ENCODE measurements around the gene MAPK8IP1. TPM values are rescaled to one million over a fixed set of nuclear protein-coding genes. Genes with fewer than 3 reads are reported as not detected.
"Not testable (repeated sequence)": the region's sequence is repeated elsewhere in the genome, so short reads cannot be mapped to it uniquely, and the experiment has no call there.

Gene MAPK8IP1
- total RNA-seq, 1 experiment from 2014 or later = 2.2 TPM

GRCh38 chr11:45902452-45903380 lies 17.3 kb downstream of the MAPK8IP1 start:
- no peak for DNase-seq (ENCODE audit: unreplicated experiment)
- Mint-ChIP-seq H3K27me3 (ENCODE audit: insufficient read depth, unreplicated experiment) (no peaks in the 10 kb centered on the region), H3K36me3 (ENCODE audit: insufficient read depth, unreplicated experiment) (peaks cover 22% of the 10 kb centered on the region), H3K9me3 (ENCODE audit: unreplicated experiment) (no peaks in the 10 kb centered on the region), H3K27ac (ENCODE audit: low read depth, unreplicated experiment) (no peak overlapping the region), H3K4me3 (ENCODE audit: unreplicated experiment) (no peak overlapping the region), H3K4me1 (ENCODE audit: insufficient read depth, unreplicated experiment) (peaks cover 8% of the 10 kb centered on the region)
- POLR2A ChIA-PET = no interaction called here
- CTCF ChIA-PET = no interaction called here
- no TSS peak for BruUV-seq (replicated peaks)
- TF ChIP-seq CTCF (IDR thresholded peaks at IDR 0.05; ENCODE audit: unreplicated experiment) = no peak
- intact Hi-C loops (cut with micrococcal nuclease) = no loop called here

GRCh38 chr11:45904309-45904915 lies 19.0 kb downstream of the MAPK8IP1 start:
- H3K27ac Mint-ChIP-seq (ENCODE audit: low read depth, unreplicated experiment) = no peak overlapping the region
- no peak overlapping the region for H3K4me3 Mint-ChIP-seq (ENCODE audit: unreplicated experiment)
- CTCF ChIA-PET = interaction anchor here (0.6 kb wide), 1 partner anchor 1322 kb away, joined by 3 read pairs; no protein-coding TSS in a partner anchor
- no peak for TF ChIP-seq CTCF (IDR thresholded peaks at IDR 0.05; ENCODE audit: unreplicated experiment)
- intact Hi-C loops (cut with micrococcal nuclease) = no loop called here
- POLR2A ChIA-PET = interaction anchor here (1.2 to 2.7 kb wide), 2 partner anchors 13 to 27 kb away, joined by 3 to 10 read pairs; partner anchors contain the start of gene PEX16
- no peak for DNase-seq (ENCODE audit: unreplicated experiment)
- peaks cover 22% of the 10 kb centered on the region for H3K36me3 Mint-ChIP-seq (ENCODE audit: insufficient read depth, unreplicated experiment)
- peaks cover 8% of the 10 kb centered on the region for H3K4me1 Mint-ChIP-seq (ENCODE audit: insufficient read depth, unreplicated experiment)
- H3K9me3 Mint-ChIP-seq (ENCODE audit: unreplicated experiment) = no peaks in the 10 kb centered on the region
- BruUV-seq (replicated peaks) = no TSS peak
- H3K27me3 Mint-ChIP-seq (ENCODE audit: insufficient read depth, unreplicated experiment) = no peaks in the 10 kb centered on the region

- Mint-ChIP-seq H3K4me3 (ENCODE audit: unreplicated experiment) (no peak overlapping the region), H3K27me3 (ENCODE audit: insufficient read depth, unreplicated experiment) (no peaks in the 10 kb centered on the region), H3K9me3 (ENCODE audit: unreplicated experiment) (no peaks in the 10 kb centered on the region), H3K27ac (ENCODE audit: low read depth, unreplicated experiment) (no peak overlapping the region), H3K36me3 (ENCODE audit: insufficient read depth, unreplicated experiment) (peaks cover 22% of the 10 kb centered on the region), H3K4me1 (ENCODE audit: insufficient read depth, unreplicated experiment) (peaks cover 8% of the 10 kb centered on the region)
- DNase-seq (ENCODE audit: unreplicated experiment) = no peak
- POLR2A ChIA-PET = interaction anchor here (1.2 to 2.7 kb wide), 3 partner anchors 11 to 26 kb away, joined by 3 to 10 read pairs (median 3); partner anchors contain the start of gene PEX16
- BruUV-seq (replicated peaks) = no TSS peak
- CTCF ChIA-PET = no interaction called here
- no peak for TF ChIP-seq CTCF (IDR thresholded peaks at IDR 0.05; ENCODE audit: unreplicated experiment)
- intact Hi-C loops (cut with micrococcal nuclease) = no loop called here
These were observed 19.6 kb downstream of the MAPK8IP1 start for GRCh38 chr11:45905095-45905494.

- BruUV-seq (replicated peaks); H3K27me3 Mint-ChIP-seq (ENCODE audit: insufficient read depth, unreplicated experiment); H3K9me3 Mint-ChIP-seq (ENCODE audit: unreplicated experiment); H3K27ac Mint-ChIP-seq (ENCODE audit: low read depth, unreplicated experiment); DNase-seq (ENCODE audit: unreplicated experiment); intact Hi-C loops (cut with micrococcal nuclease); H3K4me1 Mint-ChIP-seq (ENCODE audit: insufficient read depth, unreplicated experiment); H3K4me3 Mint-ChIP-seq (ENCODE audit: unreplicated experiment): not testable (repeated sequence)
- H3K36me3 Mint-ChIP-seq (ENCODE audit: insufficient read depth, unreplicated experiment) = peaks cover 25% of the 10 kb centered on the region
- ChIA-PET CTCF (interaction anchor here (0.5 kb wide), 1 partner anchor 59 kb away, joined by 3 read pairs; no protein-coding TSS in a partner anchor), POLR2A (interaction anchor here (1.8 to 2.7 kb wide), 2 partner anchors 10 to 12 kb away, joined by 3 to 10 read pairs; partner anchors contain the start of gene PEX16)
These were observed 20.1 kb downstream of the MAPK8IP1 start for GRCh38 chr11:45905576-45905975.
